Measurements from ENCODE around the gene VTI1A.

- TF ChIP-seq CTCF (tag by site-specific recombination; IDR thresholded peaks at IDR 0.05) = no peak
- TF ChIP-seq ZNF174 (tag by site-specific recombination; IDR thresholded peaks at IDR 0.05) = no peak
- TF ChIP-seq ZNF311 (tag by site-specific recombination; IDR thresholded peaks at IDR 0.05; ENCODE audit: borderline replicate concordance) = no peak
- TF ChIP-seq OSR2 (tag by site-specific recombination; IDR thresholded peaks at IDR 0.05) = no peak; the same call in 1 of the 2 replicates
- no peak for TF ChIP-seq ZNF639 (tag by site-specific recombination; IDR thresholded peaks at IDR 0.05)
- 0 out of 2 replicates have a peak, but pooled peaks have one; percentile 19 for TF ChIP-seq PATZ1 (tag by site-specific recombination; IDR thresholded peaks at IDR 0.05)
- no peak for TF ChIP-seq OVOL3 (tag by site-specific recombination; IDR thresholded peaks at IDR 0.05)
- TF ChIP-seq ZNF501 (tag by site-specific recombination; IDR thresholded peaks at IDR 0.05) = no peak
- no peak for TF ChIP-seq ZNF302 (tag by site-specific recombination; IDR thresholded peaks at IDR 0.05; ENCODE audit: low read depth)
- peak; percentile 33; the same call in 1 of the 2 replicates for TF ChIP-seq ZNF558 (tag by site-specific recombination; IDR thresholded peaks at IDR 0.05)
- TF ChIP-seq ZNF660 (tag by site-specific recombination; IDR thresholded peaks at IDR 0.05) = 0 out of 2 replicates have a peak, but pooled peaks have one; percentile 25
- TF ChIP-seq REST (tag by site-specific recombination; IDR thresholded peaks at IDR 0.05) = no peak
- TF ChIP-seq REPIN1 (tag by site-specific recombination; IDR thresholded peaks at IDR 0.05; ENCODE audit: low read depth) = no peak
- TF ChIP-seq GLIS2 (tag by site-specific recombination; IDR thresholded peaks at IDR 0.05) = no peak
These were observed 277.5 kb downstream of the VTI1A start for GRCh38 chr10:112724404-112724991.
